Gastroesophageal sphincter (tissue), 3 donors: ENCODE measurements around the gene CCDC57.

Source experiments
- POLR2A ChIP-seq, 2 donors: fragments of 450-650 bp; IDR thresholded peaks; one replicate each; pipeline ENCODE4 v1.6.1; 2017; ENCODE audit warnings: antibody characterized with exemption in 2 of 2, mild to moderate bottlenecking in 2 of 2, moderate library complexity in 1 of 2
- TF ChIP-seq, protein P1 (sequence below), 4 experiments: fragments of 200-600 bp in 2 of 4; fragments of 450-650 bp in 2 of 4; sonication (generic) in 1 of 4; IDR thresholded peaks; one replicate each; pipeline ENCODE4 v1.5.1; 2017 to 2019; ENCODE audit warnings: antibody characterized with exemption in 4 of 4, mild to moderate bottlenecking in 2 of 4, moderate library complexity in 2 of 4

DNA sequence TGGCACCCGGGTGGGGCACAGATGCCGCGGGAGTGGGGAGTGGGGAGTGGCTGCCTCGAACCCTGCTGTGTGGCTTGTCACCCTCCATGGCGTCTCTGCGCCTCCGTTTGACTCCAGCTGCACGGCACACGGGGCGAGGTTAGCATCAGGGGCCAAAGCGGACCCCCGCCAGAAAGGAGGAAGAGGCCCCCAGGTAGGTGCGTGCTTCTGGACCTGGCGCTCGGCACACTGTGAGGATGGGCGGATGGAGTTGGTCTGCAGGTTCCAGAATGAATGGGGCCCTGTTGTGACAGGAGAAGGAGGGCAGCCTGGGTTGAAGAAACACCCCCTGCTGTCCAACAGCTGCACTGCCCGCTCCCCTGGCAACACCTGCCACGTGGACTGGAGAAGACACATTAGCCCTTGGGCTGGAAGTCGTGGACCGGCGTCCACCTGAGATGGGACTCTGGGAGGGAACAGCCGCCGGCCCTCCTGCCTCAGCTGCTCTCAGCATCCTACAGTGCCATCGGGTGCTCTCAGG is 105.2 kb downstream of the CCDC57 start:
- TF ChIP-seq, protein P1, sequence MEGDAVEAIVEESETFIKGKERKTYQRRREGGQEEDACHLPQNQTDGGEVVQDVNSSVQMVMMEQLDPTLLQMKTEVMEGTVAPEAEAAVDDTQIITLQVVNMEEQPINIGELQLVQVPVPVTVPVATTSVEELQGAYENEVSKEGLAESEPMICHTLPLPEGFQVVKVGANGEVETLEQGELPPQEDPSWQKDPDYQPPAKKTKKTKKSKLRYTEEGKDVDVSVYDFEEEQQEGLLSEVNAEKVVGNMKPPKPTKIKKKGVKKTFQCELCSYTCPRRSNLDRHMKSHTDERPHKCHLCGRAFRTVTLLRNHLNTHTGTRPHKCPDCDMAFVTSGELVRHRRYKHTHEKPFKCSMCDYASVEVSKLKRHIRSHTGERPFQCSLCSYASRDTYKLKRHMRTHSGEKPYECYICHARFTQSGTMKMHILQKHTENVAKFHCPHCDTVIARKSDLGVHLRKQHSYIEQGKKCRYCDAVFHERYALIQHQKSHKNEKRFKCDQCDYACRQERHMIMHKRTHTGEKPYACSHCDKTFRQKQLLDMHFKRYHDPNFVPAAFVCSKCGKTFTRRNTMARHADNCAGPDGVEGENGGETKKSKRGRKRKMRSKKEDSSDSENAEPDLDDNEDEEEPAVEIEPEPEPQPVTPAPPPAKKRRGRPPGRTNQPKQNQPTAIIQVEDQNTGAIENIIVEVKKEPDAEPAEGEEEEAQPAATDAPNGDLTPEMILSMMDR (IDR thresholded peaks at IDR 0.05), result peak in 2 of 4 experiments; percentile 8 to 23
- no peak for TF ChIP-seq POLR2A (IDR thresholded peaks at IDR 0.05)
